ENCODE measurements around the gene SLC23A2. TPM values are rescaled to one million over a fixed set of nuclear protein-coding genes. Genes with fewer than 3 reads are reported as not detected.
"Not testable (repeated sequence)": the region's sequence is repeated elsewhere in the genome, so short reads cannot be mapped to it uniquely, and the experiment has no call there.

SLC23A2 gene
- polyA plus RNA-seq, 10 donors = 8.0 to 13.5 (median 10.3) TPM

DNA sequence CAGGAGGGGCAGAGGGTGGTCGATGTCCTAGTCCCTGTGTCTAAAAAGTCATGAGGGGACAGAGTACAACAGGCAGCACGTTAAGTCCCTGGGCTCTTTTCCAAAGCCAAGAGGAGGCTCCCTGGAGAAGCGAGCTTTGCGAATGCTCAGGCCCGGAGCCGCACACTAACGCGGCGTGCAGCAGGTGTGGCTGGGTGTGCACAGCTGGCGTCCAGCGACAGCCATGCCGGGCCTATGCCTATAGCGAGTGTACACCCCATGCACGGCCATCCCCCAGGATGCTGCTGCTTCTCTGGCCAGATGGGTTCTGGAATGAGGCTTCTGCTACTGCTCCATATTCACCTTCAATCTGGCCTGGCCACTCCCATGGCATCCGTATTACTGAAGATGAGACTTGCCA lies 148.3 kb downstream of the SLC23A2 start:
- no peak for DNase-seq

- no peak for DNase-seq
These were observed 150.3 kb downstream of the SLC23A2 start for GRCh38 chr20:4850960-4851359.

- not testable (repeated sequence) for DNase-seq
These were observed 152.5 kb downstream of the SLC23A2 start for GRCh38 chr20:4848829-4849228.

- DNase-seq = no peak
These were observed 153.3 kb downstream of the SLC23A2 start for GRCh38 chr20:4848041-4848440.

- DNase-seq = no peak
These were observed 154.5 kb downstream of the SLC23A2 start for GRCh38 chr20:4846821-4847220.

- no peak for DNase-seq
These were observed 156.4 kb downstream of the SLC23A2 start for GRCh38 chr20:4844751-4845465.

DNA sequence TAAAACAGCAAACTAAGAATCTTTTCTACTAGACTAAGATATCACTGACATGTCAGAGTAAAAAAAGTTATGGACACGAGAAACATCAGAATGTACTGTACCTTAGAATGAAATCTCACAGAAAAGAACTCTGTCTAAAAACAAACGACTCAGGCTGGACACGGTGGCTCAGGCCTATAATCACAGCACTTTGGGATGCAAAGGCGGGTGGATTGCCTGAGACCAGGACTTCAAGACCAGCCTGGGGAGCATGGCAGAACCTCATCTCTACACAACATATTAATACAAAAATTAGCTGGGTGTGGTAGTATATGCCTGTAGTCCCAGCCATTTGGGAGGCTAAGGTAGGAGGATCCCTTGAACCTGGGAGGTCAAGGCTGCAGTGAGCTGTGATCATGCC lies 157.0 kb downstream of the SLC23A2 start:
- no peak for DNase-seq

GRCh38 chr20:4840801-4841200 lies 160.5 kb downstream of the SLC23A2 start:
- peak in 1 of 3 donors; percentile 36 for DNase-seq

- DNase-seq = no peak
These were observed 162.8 kb downstream of the SLC23A2 start for GRCh38 chr20:4838526-4838925.

GRCh38 chr20:4837760-4838159 lies 163.6 kb downstream of the SLC23A2 start:
- no peak for DNase-seq

GRCh38 chr20:4836935-4837334 lies 164.4 kb downstream of the SLC23A2 start:
- DNase-seq = peak in 1 of 3 donors; percentile 61

DNA sequence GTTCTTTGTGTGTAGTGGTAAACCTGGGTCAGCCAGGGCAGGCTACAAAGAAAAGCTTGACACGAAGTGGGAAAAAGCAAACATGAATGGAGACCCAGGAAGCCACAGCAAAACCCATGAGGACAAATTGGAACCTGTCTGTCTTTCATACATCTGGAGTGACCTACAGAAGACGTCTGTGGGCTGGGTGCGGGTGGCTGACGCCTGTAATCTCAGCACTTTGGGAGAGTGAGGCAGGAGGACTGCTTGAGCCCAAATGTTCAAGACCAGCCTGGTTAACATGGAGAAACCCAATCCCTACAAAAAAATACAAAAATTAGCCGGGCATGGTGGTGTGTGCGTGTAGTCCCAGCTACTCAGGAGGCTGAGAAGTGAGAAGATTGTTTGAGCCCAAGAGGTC lies 164.8 kb downstream of the SLC23A2 start:
- no peak for DNase-seq

DNA sequence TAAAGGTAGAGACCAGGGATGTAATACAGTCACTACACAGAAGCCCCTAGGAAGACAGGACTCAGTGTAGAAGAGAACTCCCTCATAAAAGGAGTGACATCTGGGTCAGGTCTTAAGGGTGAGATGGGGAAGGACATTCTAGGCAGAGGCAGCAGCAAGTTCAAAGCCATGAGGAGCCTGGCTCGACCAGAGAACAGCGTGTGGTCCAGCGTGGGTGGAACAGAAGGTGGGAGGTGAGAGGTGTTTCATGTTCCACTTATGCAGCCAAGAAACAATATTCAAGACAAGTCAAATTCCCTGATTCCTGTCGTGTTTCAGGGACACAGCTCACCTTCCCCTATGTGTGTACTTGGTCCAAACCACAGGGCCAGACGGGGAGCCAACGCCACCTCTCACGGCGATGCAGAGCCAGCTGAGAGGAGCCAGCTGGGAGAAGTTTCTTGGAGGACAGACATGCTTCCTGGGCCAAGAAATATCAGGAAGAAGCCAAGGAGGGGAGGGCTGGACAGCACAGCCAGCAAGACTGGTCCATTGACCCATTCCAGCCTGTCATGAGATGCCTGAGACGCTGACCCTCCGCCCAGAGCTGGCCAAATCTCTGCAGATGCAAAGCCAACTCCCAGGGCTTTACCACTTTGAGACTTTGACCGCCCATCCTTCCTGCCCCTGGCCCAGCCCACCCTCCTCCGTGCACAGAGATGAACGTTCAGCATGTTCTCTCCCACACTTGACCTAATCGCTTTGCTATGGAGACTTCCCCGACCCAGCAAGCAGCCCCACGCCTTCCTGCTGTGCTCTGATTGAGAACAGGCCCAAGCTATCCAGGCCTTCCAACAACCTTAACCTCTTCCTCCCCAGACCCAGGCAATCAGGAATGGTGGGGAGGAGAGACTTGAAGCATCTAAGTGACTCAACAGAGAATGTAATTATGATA lies 165.8 kb downstream of the SLC23A2 start:
- DNase-seq = peak in 2 of 3 donors; percentile 90 to 96

DNA sequence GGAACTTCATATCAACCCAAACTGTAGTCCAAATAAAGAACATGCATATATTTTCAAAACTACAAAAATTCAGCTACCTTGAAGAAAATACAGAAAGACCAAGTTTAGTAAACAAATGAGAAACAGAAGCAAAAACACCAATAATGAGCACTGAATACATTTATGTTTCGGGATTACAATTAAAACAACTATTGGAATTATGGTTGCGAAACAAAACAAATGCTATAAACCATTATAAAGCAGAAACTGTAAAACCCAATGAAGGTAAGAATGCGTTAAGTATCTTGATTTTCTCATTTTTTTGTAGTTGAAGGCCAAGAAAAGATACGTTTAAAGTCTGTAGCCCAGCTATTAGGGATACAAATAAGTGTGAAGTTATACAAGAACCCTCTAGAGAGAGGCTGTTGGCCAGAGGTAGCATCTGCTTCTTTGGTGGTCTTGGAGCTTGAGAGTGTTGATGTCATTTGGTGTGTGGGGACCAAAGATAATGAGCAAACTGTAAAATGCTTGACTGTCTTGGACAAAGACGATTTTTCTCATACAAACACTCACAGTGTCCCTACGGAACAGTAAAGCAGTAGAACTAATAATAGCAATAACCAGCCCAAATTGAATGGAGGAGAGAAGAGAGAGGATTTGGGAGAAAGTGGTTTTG lies 168.1 kb downstream of the SLC23A2 start:
- peak in 2 of 3 donors; percentile 85 to 92 for DNase-seq

GRCh38 chr20:4832469-4832868 lies 168.8 kb downstream of the SLC23A2 start:
- no peak for DNase-seq

DNA sequence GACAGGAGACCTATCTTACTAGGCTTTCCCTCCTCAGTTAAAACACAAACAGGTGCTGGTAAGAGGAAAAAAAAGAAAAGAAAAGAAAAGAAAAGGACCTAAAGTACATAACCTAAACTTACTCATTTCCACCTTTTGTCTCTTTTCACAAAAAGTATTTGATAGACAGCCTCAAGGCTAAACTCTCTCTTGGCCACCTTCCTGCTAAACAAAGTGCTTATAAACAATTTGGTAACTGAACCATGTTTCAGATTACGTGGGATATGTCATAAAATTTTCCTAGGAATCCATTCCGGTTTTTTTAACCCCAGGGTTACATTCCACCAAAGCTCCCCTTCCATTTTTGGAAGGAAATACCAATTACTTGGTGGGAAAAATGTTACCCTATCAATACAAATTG lies 170.6 kb downstream of the SLC23A2 start:
- no peak for DNase-seq

DNA sequence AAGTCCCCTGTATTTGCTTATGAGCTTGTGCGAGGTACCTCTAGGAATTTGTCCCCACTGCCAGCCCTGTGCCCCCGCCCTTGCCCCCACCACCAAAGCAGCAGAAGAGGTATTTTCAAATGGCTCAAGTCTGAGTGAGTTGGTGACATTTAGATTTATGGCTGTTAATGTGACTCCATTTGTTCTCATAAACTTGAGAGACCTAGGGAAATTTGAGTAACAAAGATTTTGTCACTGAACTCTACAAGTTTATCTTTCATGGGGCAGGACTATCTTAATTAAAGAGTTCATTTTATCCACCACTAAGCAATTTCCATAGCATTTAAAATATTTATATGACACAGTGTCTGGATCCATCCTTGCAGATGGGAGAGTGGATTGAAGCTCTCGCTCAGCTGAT lies 171.1 kb downstream of the SLC23A2 start:
- no peak for DNase-seq

DNA sequence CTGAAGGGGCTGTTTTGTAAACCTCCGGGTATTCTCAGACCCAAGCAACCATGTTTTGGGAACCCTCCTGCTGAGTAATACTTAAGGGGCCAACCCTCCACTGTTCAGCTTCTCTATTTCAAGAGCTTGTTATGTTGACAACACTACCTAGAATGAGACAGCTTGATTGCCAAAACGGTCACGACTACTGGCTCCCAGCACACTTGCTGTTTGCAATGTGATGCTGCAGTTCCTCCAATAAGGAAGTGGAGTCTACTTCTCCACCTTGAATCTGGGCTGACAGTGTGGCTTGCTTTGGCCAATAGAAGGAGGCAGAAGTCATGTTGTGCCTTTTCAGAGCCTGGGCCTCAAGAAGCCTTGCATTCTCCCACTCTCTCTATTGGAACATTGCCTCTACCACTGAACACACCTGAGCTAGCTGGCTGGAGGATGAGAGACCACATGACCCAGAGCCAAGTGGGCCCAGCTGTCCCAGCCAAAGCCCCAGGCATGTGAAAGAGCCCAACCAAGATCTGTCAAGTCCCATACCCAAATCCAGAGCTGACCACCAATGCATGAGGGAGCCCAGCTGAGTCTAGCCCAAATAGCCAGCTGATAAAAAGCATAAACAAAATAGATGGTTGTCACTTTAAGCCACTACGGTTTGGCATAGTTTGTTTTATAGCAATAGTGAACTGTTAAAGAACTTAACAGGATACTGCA lies 171.6 kb downstream of the SLC23A2 start:
- peak in 1 of 3 donors; percentile 65 for DNase-seq

GRCh38 chr20:4828830-4829513 lies 172.3 kb downstream of the SLC23A2 start:
- DNase-seq = peak in 1 of 3 donors; percentile 85

GRCh38 chr20:4821590-4821989 lies 179.7 kb downstream of the SLC23A2 start:
- DNase-seq = peak in 1 of 3 donors; percentile 42
